ENCODE data around the gene NUDC.

GRCh38 chr1:26945138-26945537, 23.6 kb downstream of the NUDC start:
- no peak for TF ChIP-seq POU6F1 (CRISPR knock-in tag; IDR thresholded peaks at IDR 0.05; ENCODE audit: borderline replicate concordance, low read depth)
- TF ChIP-seq RARB (CRISPR knock-in tag; IDR thresholded peaks at IDR 0.05): no peak
- no peak for TF ChIP-seq GLIS3 (CRISPR knock-in tag; IDR thresholded peaks at IDR 0.05)
- TF ChIP-seq CREB5 (CRISPR knock-in tag; IDR thresholded peaks at IDR 0.05; ENCODE audit: low read depth): no peak
- TF ChIP-seq BACH2 (CRISPR knock-in tag; IDR thresholded peaks at IDR 0.05; ENCODE audit: borderline replicate concordance): no peak
- TF ChIP-seq ZFP30 (CRISPR knock-in tag; IDR thresholded peaks at IDR 0.05): no peak
- TF ChIP-seq ZNF70 (CRISPR knock-in tag; IDR thresholded peaks at IDR 0.05): no peak
- TF ChIP-seq PATZ1 (CRISPR knock-in tag; IDR thresholded peaks at IDR 0.05; ENCODE audit: borderline replicate concordance): no peak
- no peak for TF ChIP-seq ESRRG (CRISPR knock-in tag; IDR thresholded peaks at IDR 0.05)

Data from SK-N-SH treated with all-trans-retinoic acid at 6 μM for 48 hours (cell line).